K562 treated with DMSO at 1 percent for 4 hours (cell line): Measurements from ENCODE around the gene ZKSCAN5. TPM values are rescaled to one million over a fixed set of nuclear protein-coding genes. Genes with fewer than 3 reads are reported as not detected.

Experiments used
- total RNA-seq: library from RNA; unstranded; fragments of 300-600 nt; gene quantifications from 2 replicates; pipeline ENCODE4 v1.2.3, GENCODE V29; 2022; ENCODE audit not compliant: insufficient read depth

The ZKSCAN5 gene
- total RNA-seq: 13.7 and 14.3 TPM in 2 replicates

DNA sequence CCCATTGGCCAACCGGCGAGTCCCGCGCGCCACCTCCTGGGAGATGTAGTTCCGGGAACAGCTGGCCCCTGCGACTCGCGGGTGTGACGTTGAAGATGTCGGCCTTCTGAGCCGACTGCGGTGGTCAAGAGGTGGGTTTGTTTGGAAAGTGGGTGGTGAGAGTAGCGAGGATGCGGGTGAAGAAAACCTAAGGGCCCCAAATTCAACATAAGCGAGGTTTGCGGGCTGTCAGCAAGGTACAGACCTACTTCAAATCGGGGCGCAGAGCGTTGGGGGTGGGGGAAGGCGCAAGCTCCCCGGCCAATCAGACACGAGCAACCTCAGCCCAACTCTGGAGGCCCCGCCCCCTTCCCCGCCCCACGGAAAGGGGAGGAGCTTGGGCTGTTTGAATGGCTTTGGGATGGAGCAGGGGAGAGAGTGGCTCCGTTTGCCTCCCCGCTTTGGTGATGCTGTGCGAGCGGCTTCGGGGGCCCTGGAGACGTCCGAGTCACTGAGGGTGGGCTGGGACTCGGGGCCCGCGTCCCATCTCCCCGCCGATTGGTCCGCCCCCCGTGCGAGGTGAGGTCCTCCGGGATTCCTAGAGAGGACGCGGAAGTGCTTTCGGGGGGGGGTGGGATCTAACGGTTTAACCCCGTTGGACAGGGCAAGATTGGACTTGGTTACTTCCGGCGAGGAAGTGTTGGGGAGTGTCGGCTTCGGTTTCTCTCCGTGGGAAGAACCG lies at the start of gene ZKSCAN5:
ZKSCAN5 (plus strand) TSS at position 60 of the 721 bp plus-strand sequence. CDS start 1,383 bp downstream, outside the sequence.

DNA sequence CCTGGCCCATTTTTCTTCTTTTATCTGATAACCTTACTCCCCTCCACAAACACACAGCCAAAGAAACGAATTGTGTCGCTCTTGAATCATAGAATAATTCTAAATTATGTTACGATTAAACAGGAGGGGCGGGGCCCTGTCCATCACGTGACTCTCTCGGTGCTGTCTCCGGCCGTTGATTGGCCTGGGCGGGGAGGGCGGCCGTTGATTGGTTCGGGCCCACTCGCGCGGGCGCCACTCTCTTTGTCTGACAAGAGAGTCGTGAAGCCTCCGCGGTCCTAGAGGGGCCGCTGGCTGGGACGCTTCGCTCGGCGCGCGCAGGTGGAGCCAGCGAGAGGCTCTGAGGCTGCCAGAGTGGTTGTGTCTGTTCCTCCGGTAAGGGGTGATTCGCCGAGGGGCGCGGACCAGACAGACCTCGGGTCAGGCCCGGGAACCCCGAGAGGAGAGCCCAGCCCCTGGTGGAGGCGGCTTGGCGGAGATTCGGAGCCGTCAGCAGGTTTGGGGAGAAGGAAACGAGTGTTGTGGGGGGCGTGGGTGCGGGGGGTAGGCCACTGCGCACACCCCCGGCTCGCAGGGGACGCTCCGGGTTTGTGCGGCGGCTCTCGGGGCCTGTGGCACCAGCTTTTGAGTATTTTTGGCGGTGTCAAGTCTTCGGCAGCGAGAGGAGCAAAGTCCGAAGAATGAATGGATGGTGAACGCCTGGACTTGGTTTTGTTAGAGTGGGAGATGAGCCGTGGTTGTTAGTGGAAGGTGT lies 31.7 kb upstream of the ZKSCAN5 start, which contains the start of gene ZNF789:
ZNF789 (plus strand) TSS at position 330 of the 754 bp plus-strand sequence. CDS start 3,567 bp downstream, outside the sequence.

DNA sequence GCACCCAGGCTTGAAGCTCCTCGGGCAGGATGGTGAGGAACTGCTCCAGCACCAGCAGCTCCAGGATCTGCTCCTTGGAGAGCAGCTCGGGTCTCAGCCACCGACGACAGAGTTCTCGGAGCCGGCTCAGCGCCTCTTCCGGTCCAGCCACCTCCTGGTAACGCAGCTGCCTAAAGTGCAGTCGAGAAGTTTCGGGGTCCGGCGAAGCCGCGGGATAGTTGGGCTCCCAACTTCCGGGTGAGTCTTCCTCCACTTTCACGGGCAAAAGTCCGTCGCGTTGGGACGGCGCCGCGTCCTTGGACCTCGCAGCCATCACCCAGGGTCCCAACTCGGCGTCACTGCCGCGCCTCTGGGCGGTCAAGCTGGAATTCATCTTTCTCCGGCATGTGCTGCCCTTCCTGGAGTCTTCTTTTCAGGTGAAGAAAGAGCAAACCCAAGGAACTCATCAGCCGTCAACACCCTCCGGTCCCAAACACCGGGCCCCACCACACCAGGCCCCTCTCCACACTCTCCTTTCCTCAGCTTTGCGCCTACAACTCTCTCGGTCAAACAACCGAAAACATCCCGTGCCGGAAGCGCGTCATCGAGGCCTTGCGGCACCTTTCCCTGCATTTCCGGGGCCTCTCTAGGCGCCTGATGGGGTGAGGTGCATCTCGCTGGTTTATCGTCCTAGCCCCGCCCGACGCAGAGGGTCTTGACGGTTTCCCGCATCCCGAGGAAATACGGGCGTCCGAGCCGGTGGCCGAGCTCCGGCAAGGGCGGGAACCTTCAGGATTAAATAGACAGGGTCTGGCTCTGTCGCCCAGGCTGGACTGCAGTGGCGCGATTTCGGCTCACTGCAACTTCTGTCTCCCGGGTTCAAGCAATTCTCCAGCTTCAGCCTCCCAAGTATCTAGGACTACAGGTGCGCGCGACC lies 4.5 kb upstream of the ZKSCAN5 start, which contains the start of gene ZNF394:
ZNF394 (minus strand) TSS at position 561 of the 916 bp plus-strand sequence; CDS start at position 373, 188 bp downstream.

DNA sequence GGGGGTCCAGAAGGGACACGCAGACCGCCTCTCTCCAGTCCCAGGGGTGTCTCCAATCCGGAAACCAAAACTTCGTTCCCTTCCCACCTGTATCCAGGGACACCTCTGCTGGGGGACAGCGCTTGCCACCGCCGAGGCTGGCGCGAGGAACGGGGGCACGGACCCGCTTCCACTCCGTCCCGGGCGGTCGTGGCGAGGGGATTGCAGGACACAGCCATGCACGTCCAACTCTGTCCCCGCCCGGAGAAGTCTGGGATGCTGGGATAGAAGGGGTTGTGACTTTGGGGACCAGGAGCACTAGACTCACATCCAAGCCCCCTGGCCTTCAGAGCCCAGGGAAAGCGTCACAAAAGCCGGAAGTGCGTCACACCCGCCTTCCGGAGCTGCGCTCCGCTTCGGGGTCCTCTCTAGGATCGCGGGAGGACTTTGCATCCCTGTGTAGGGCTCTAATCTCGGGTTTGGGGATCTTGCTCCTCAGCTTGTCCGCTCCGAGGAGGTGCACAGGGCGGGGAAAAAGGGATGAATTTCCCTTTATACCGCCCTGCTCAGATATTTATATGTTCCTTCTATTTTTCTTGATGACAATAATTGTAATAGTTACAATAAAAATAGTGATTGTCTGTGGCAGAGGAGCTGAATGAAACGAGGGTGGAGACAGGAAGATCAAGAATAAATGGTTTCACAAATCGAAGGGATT lies 47.5 kb downstream of the ZKSCAN5 start, which contains the start of gene FAM200A:
FAM200A (minus strand) TSS at position 348 of the 697 bp plus-strand sequence. CDS start 3,707 bp downstream, outside the sequence.

DNA sequence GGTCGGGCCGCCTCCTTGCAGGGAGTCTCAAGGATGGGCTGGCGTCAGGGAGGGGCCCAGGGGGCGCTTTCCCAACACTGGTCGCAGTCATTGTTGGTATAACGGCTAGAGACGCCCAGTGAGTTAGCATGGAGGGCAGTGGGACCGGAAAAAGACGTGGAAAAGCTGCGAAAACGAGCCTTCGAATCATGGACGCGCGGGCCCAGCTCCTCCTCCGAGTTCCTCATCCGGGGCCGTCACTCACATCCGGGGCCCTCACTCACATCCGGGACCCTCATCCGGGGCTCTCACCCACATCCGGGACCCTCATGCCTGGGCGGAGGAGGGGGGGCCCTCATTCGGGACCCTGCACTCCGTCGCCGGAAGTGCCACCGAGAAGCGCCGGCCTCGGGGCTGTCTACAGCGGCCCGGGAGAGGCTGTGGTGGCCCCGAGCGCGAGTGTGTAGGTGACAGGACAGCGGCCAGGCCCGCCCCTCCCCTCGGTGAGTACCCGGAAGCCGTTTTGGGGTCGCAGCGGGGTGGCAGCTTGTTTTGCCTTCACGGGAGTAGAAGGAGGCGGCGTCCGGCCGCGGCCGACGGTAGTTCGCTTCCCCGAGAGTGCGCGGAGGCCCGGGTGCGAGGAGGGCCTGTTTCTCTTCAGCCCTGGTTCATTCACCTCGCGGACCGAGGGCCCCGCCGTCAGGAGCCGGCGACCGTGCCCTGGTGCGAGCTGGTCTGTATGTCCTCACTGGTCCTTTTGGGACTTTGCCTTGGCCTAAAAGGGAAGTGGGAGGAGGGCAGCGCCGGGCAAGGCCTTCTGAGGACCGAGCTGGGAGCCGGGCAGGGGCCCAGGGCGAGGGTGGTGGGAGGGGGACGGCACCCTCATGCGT lies 54.1 kb downstream of the ZKSCAN5 start, which contains the start of gene ZNF655:
ZNF655 (plus strand) TSS at position 337 of the 869 bp plus-strand sequence. CDS start 1,918 bp downstream, outside the sequence.

Other genes with a start within 250 kb of the ZKSCAN5 start
- not detected in 2 replicates for gene MYH16, start 231.8 kb upstream of the ZKSCAN5 start, total RNA-seq
- 111 and 120 TPM in 2 replicates for gene ARPC1A, start 178.8 kb upstream of the ZKSCAN5 start, total RNA-seq
- gene ARPC1B, start 129.9 kb upstream of the ZKSCAN5 start, total RNA-seq: 694 and 695 TPM in 2 replicates
- 150 and 157 TPM in 2 replicates for gene PDAP1, start 96.1 kb upstream of the ZKSCAN5 start, total RNA-seq
- 247 and 258 TPM in 2 replicates for gene BUD31, start 95.7 kb upstream of the ZKSCAN5 start, total RNA-seq
- gene PTCD1, start 65.9 kb upstream of the ZKSCAN5 start, total RNA-seq: 11.9 TPM in 2 replicates
- gene CPSF4, start 65.7 kb upstream of the ZKSCAN5 start, total RNA-seq: 65.7 and 79.4 TPM in 2 replicates
- gene ATP5MF, start 38.5 kb upstream of the ZKSCAN5 start, total RNA-seq: 1,122 and 1,257 TPM in 2 replicates
- 11.5 and 14.3 TPM in 2 replicates for gene ZNF789, start 31.8 kb upstream of the ZKSCAN5 start, total RNA-seq
- gene ZNF394, start 4.4 kb upstream of the ZKSCAN5 start, total RNA-seq: 24.1 and 26.5 TPM in 2 replicates
- gene FAM200A, start 47.5 kb downstream of the ZKSCAN5 start, total RNA-seq: 5.7 and 5.8 TPM in 2 replicates
- 56.3 and 64.4 TPM in 2 replicates for gene ZNF655, start 54.0 kb downstream of the ZKSCAN5 start, total RNA-seq
- gene TMEM225B, start 93.6 kb downstream of the ZKSCAN5 start, total RNA-seq: not detected in 2 replicates
- gene ZSCAN25, start 112.3 kb downstream of the ZKSCAN5 start, total RNA-seq: 8.7 and 9.4 TPM in 2 replicates
- 2.3 and 4.0 TPM in 2 replicates for gene CYP3A5, start 175.3 kb downstream of the ZKSCAN5 start, total RNA-seq
- not detected in 2 replicates for gene CYP3A7, start 230.5 kb downstream of the ZKSCAN5 start, total RNA-seq